ENCODE results near the gene PEX11A. TPM values are rescaled to one million over a fixed set of nuclear protein-coding genes. Genes with fewer than 3 reads are reported as not detected.
"Not testable (repeated sequence)": the region's sequence is repeated elsewhere in the genome, so short reads cannot be mapped to it uniquely, and the experiment has no call there.

The PEX11A gene
- polyA plus RNA-seq, 4 donors, result 10.5 to 19.2 (median 16.8) TPM

DNA sequence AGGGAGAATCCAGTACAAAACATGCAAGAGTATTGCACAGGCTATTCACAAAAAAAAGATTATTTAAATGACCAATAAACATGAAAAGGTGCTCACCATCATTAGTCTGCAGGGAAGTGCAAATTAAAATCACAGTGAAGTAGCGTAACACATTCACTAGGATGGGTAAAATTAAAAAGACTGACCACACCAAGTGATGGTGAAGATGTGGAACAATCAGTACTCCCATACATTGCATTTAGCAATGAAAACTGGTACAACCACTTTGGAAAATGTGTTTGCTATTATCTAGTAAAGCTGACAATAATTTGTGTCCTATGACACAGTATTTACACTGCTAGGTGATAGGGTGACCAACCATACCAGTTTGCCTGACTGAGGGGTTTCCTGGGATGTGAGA, 34.1 kb upstream of the PEX11A start:
- Histone ChIP-seq H3K4me3 (ENCODE audit: low read depth in 1 of 3, low read length in 3 of 3) (no peak overlapping the region), H3K36me3 (ENCODE audit: control insufficient read depth in 3 of 3, insufficient read depth in 2 of 3, low read depth in 1 of 3, low read length in 3 of 3) (no peaks in the 10 kb centered on the region), H3K4me1 (ENCODE audit: control insufficient read depth in 3 of 3, insufficient read depth in 2 of 3, low read depth in 1 of 3, low read length in 2 of 3) (peaks cover 0 to 3% (median 0%) of the 10 kb centered on the region in 3 donors), H3K27me3 (ENCODE audit: control insufficient read depth in 3 of 3, insufficient read depth in 3 of 3, low read length in 3 of 3) (peaks cover 0 to 5% (median 2%) of the 10 kb centered on the region in 3 donors), H3K9me3 (ENCODE audit: control insufficient read depth in 2 of 2, insufficient read depth in 1 of 2, low read depth in 1 of 2, low read length in 1 of 2) (peaks cover 0 to 5% of the 10 kb centered on the region in 2 donors), H3K27ac (ENCODE audit: low read depth in 1 of 3, low read length in 2 of 3) (no peak overlapping the region)
- FAIRE-seq (no peak), DNase-seq (no peak)
- WGBS, 3 donors, result 91 to 100% (median 93%) methylated on average over 1 of the region's 1 CpG

DNA sequence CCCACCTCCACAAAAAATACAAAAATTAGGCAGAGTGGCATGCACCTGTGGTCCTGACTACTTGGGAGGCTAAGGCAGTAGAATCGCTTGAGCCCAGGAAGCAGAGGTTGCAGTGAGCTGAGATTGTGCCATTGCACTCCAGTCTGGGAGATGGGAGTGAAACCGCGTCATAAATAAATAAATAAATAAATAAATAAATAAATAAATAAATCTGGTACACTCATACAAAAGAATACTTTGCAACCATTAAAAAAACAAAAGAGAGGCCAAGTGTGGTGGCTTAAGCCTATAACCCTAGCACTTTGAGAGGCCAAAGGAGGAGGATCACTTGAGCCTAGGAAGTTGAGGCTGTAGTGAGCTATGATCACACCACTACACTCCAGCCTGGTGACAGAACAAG, 32.5 kb upstream of the PEX11A start:
- Histone ChIP-seq H3K27me3 (ENCODE audit: control insufficient read depth in 3 of 3, insufficient read depth in 3 of 3, low read length in 3 of 3) (peaks cover 0 to 5% (median 2%) of the 10 kb centered on the region in 3 donors), H3K4me1 (ENCODE audit: control insufficient read depth in 3 of 3, insufficient read depth in 2 of 3, low read depth in 1 of 3, low read length in 2 of 3) (no peaks in the 10 kb centered on the region), H3K27ac (ENCODE audit: low read depth in 1 of 3, low read length in 2 of 3) (no peak overlapping the region), H3K36me3 (ENCODE audit: control insufficient read depth in 3 of 3, insufficient read depth in 2 of 3, low read depth in 1 of 3, low read length in 3 of 3) (no peaks in the 10 kb centered on the region), H3K9me3 (ENCODE audit: control insufficient read depth in 2 of 2, insufficient read depth in 1 of 2, low read depth in 1 of 2, low read length in 1 of 2) (peaks cover 0 to 5% of the 10 kb centered on the region in 2 donors), H3K4me3 (ENCODE audit: low read depth in 1 of 3, low read length in 3 of 3) (no peak overlapping the region)
- WGBS, 3 donors, result 59 to 84% (median 64%) methylated on average over 3 of the region's 3 CpGs
- FAIRE-seq (no peak), DNase-seq (no peak)

DNA sequence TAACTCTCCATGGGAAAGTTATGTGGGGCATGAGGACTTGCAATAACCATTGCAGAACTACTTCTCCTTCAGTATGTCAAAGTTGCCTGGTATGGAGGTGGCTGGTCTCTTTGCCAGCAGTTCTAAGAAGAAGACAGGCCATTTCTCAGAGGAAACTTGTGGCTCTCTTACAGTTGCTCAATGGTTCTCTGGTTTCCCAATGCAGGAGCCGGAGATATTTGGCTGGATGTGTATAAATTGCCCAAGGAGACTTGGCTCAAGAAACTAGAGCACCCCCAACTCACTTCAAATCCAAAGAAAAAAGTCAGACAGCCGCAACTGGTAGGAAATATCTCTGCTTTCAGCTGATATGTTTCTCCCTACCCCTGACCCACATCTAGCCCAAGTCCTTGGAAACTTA, 24.2 kb upstream of the PEX11A start:
- FAIRE-seq, result no peak

DNA sequence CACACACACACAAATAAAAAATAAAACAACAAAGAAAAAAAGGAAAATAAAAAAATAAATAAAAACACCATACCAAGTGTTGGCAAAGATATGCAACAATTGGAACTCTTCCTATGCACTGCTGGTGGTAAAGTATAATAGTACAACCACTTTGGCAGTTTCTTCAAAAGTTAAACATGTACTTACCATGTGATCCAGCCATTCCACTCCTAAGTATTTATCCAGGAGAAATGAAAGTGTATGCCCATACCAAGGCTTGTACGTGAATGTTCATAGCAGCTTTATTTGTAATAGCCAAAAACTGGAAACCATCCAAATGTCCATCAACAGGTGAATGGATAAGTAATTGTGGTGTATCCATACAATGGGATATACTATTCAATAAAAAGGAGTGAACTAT, 17.0 kb upstream of the PEX11A start:
- H3K36me3 ChIP-seq (ENCODE audit: control insufficient read depth in 3 of 3, insufficient read depth in 2 of 3, low read depth in 1 of 3, low read length in 3 of 3), result no peaks in the 10 kb centered on the region
- H3K4me1 ChIP-seq (ENCODE audit: control insufficient read depth in 3 of 3, insufficient read depth in 2 of 3, low read depth in 1 of 3, low read length in 2 of 3), result no peaks in the 10 kb centered on the region
- no peak overlapping the region for H3K4me3 ChIP-seq (ENCODE audit: low read depth in 1 of 3, low read length in 3 of 3)
- FAIRE-seq (no peak), DNase-seq (no peak)
- no peaks in the 10 kb centered on the region for H3K9me3 ChIP-seq (ENCODE audit: control insufficient read depth in 2 of 2, insufficient read depth in 1 of 2, low read depth in 1 of 2, low read length in 1 of 2)
- WGBS, 3 donors, result 33 to 55% (median 45%) methylated on average over 1 of the region's 1 CpG
- no peak overlapping the region for H3K27ac ChIP-seq (ENCODE audit: low read depth in 1 of 3, low read length in 2 of 3)
- no peaks in the 10 kb centered on the region for H3K27me3 ChIP-seq (ENCODE audit: control insufficient read depth in 3 of 3, insufficient read depth in 3 of 3, low read length in 3 of 3)

More for the DNA sequence above, 24.2 kb upstream of the PEX11A start:
- WGBS, 3 donors, result 87 to 95% (median 88%) methylated on average over 2 of the region's 2 CpGs
- DNase-seq, result no peak
- Histone ChIP-seq H3K9me3 (ENCODE audit: control insufficient read depth in 2 of 2, insufficient read depth in 1 of 2, low read depth in 1 of 2, low read length in 1 of 2) (no peaks in the 10 kb centered on the region), H3K4me1 (ENCODE audit: control insufficient read depth in 3 of 3, insufficient read depth in 2 of 3, low read depth in 1 of 3, low read length in 2 of 3) (no peaks in the 10 kb centered on the region), H3K27ac (ENCODE audit: low read depth in 1 of 3, low read length in 2 of 3) (no peak overlapping the region), H3K4me3 (ENCODE audit: low read depth in 1 of 3, low read length in 3 of 3) (no peak overlapping the region), H3K36me3 (ENCODE audit: control insufficient read depth in 3 of 3, insufficient read depth in 2 of 3, low read depth in 1 of 3, low read length in 3 of 3) (no peaks in the 10 kb centered on the region), H3K27me3 (ENCODE audit: control insufficient read depth in 3 of 3, insufficient read depth in 3 of 3, low read length in 3 of 3) (no peaks in the 10 kb centered on the region)

DNA sequence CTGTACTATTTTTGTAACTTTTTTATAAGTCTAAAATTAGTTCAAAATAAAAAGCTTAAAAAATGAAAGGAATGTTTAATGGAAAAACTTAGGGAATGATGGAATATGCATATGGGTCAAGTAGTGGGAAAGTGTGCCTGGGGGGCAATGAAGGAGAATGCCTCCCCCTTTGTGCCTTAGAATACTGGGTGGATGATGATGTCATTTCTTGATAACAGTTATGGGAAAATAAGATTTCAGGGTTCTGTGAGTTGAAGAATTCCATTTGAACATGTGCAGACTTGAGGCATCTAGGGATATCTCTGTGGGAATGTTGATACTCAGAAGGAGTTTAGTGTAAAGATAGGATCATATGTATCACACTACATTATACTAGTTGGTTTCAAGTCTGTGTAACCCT, 13.9 kb upstream of the PEX11A start:
- Histone ChIP-seq H3K36me3 (ENCODE audit: control insufficient read depth in 3 of 3, insufficient read depth in 2 of 3, low read depth in 1 of 3, low read length in 3 of 3) (no peaks in the 10 kb centered on the region), H3K9me3 (ENCODE audit: control insufficient read depth in 2 of 2, insufficient read depth in 1 of 2, low read depth in 1 of 2, low read length in 1 of 2) (no peaks in the 10 kb centered on the region), H3K4me3 (ENCODE audit: low read depth in 1 of 3, low read length in 3 of 3) (no peak overlapping the region), H3K27ac (ENCODE audit: low read depth in 1 of 3, low read length in 2 of 3) (no peak overlapping the region), H3K4me1 (ENCODE audit: control insufficient read depth in 3 of 3, insufficient read depth in 2 of 3, low read depth in 1 of 3, low read length in 2 of 3) (no peaks in the 10 kb centered on the region), H3K27me3 (ENCODE audit: control insufficient read depth in 3 of 3, insufficient read depth in 3 of 3, low read length in 3 of 3) (no peaks in the 10 kb centered on the region)
- no peak for DNase-seq
- no peak for FAIRE-seq

DNA sequence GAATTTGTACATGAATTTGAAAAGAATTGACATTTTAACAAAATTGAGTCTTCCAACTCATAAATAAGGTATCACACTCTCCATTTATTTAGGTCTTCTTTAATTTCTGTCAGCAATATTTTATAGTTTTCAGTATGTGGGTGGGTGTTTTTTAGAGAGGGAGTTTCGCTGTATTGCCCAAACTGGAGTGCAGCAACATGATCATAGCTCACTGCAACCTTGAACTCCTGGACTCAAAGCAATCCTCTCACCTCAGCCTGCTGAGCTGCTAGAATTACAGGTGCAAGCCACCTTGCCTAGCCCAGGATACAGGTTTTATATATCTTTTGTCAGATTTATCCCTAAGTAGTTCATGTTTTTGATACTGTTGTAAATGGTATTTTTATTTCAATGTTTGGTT, 4.6 kb upstream of the PEX11A start:
- 70 to 83% (median 72%) methylated on average over 1 of the region's 1 CpG for WGBS, 3 donors
- no peaks in the 10 kb centered on the region for H3K36me3 ChIP-seq (ENCODE audit: control insufficient read depth in 3 of 3, insufficient read depth in 2 of 3, low read depth in 1 of 3, low read length in 3 of 3)
- H3K9me3 ChIP-seq (ENCODE audit: control insufficient read depth in 2 of 2, insufficient read depth in 1 of 2, low read depth in 1 of 2, low read length in 1 of 2), result no peaks in the 10 kb centered on the region
- no peak overlapping the region for H3K27ac ChIP-seq (ENCODE audit: low read depth in 1 of 3, low read length in 2 of 3)
- no peak overlapping the region for H3K4me3 ChIP-seq (ENCODE audit: low read depth in 1 of 3, low read length in 3 of 3)
- DNase-seq (no peak), FAIRE-seq (no peak)
- peaks cover 0 to 3% (median 0%) of the 10 kb centered on the region in 3 donors for H3K4me1 ChIP-seq (ENCODE audit: control insufficient read depth in 3 of 3, insufficient read depth in 2 of 3, low read depth in 1 of 3, low read length in 2 of 3)
- no peaks in the 10 kb centered on the region for H3K27me3 ChIP-seq (ENCODE audit: control insufficient read depth in 3 of 3, insufficient read depth in 3 of 3, low read length in 3 of 3)

DNA sequence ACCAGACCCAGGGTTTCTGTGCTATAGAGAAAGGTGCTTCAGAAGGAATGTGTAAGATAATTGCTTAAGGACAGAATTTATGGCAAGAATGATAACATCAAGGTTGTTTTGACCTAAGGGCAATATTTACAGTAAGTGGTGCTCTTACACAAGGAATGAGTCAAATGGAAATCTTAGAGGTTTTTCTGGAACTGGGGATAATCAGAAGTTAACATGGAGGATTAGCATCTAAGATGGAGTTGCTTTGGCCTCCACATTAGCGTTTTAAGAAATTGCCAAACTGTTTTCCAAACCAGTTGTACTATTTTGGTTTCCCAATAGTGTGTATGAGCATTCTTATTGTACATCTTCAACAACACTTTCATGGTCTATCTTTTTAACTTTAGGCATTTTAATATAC, 3.1 kb upstream of the PEX11A start:
- H3K36me3 ChIP-seq (ENCODE audit: control insufficient read depth in 3 of 3, insufficient read depth in 2 of 3, low read depth in 1 of 3, low read length in 3 of 3), result no peaks in the 10 kb centered on the region
- 78 to 96% (median 89%) methylated on average over 1 of the region's 1 CpG for WGBS, 3 donors
- FAIRE-seq, result no peak

DNA sequence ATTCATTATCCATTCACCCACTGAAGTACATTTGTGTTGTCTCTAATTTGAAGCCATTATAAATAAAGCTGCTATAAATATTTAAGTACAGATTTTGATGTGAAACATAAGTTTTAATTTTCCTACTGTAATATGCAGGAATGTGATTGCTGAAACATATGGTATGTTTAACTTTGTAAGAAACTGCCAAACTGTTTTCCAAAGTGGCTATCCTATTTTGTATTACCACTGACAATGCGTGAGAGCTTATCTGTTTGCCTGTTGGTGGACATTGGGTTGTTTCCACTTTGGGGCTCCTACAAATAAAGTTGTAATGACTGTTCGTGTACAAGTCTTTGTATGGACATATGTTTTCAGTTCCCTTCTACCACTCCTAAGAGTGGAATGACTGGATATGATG, 2.5 kb upstream of the PEX11A start:
- H3K36me3 ChIP-seq (ENCODE audit: control insufficient read depth in 3 of 3, insufficient read depth in 2 of 3, low read depth in 1 of 3, low read length in 3 of 3), result no peaks in the 10 kb centered on the region
- H3K4me3 ChIP-seq (ENCODE audit: low read depth in 1 of 3, low read length in 3 of 3), result no peak overlapping the region
- 44 to 85% (median 71%) methylated on average over 2 of the region's 2 CpGs for WGBS, 3 donors
- H3K9me3 ChIP-seq (ENCODE audit: control insufficient read depth in 2 of 2, insufficient read depth in 1 of 2, low read depth in 1 of 2, low read length in 1 of 2), result no peaks in the 10 kb centered on the region
- DNase-seq, result no peak
- no peaks in the 10 kb centered on the region for H3K27me3 ChIP-seq (ENCODE audit: control insufficient read depth in 3 of 3, insufficient read depth in 3 of 3, low read length in 3 of 3)
- H3K4me1 ChIP-seq (ENCODE audit: control insufficient read depth in 3 of 3, insufficient read depth in 2 of 3, low read depth in 1 of 3, low read length in 2 of 3), result peaks cover 0 to 3% (median 0%) of the 10 kb centered on the region in 3 donors
- no peak overlapping the region for H3K27ac ChIP-seq (ENCODE audit: low read depth in 1 of 3, low read length in 2 of 3)
- no peak for FAIRE-seq

More for the DNA sequence above, 3.1 kb upstream of the PEX11A start:
- Histone ChIP-seq H3K4me3 (ENCODE audit: low read depth in 1 of 3, low read length in 3 of 3) (no peak overlapping the region), H3K9me3 (ENCODE audit: control insufficient read depth in 2 of 2, insufficient read depth in 1 of 2, low read depth in 1 of 2, low read length in 1 of 2) (no peaks in the 10 kb centered on the region), H3K27me3 (ENCODE audit: control insufficient read depth in 3 of 3, insufficient read depth in 3 of 3, low read length in 3 of 3) (no peaks in the 10 kb centered on the region), H3K27ac (ENCODE audit: low read depth in 1 of 3, low read length in 2 of 3) (no peak overlapping the region), H3K4me1 (ENCODE audit: control insufficient read depth in 3 of 3, insufficient read depth in 2 of 3, low read depth in 1 of 3, low read length in 2 of 3) (peaks cover 0 to 3% (median 0%) of the 10 kb centered on the region in 3 donors)
- DNase-seq, result no peak

DNA sequence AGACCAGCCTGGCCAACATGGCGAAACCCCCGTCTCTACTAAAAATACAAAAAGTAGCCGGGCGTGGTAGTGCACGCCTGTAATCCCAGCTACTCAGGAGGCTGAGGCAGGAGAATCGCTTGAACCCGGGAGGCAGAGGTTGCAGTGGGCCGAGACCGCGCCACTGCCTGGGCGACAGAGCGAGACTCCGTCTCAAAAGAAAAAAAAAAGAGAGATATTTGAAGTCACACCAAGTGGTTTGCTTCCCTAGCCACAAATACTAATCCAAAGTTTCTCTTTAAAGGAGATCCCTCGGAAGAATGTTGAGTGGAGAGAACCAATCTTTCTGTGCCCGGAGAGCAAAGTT, 651 bp downstream of the PEX11A start:
- not testable (repeated sequence) for FAIRE-seq; H3K27me3 ChIP-seq (ENCODE audit: control insufficient read depth in 3 of 3, insufficient read depth in 3 of 3, low read length in 3 of 3); H3K9me3 ChIP-seq (ENCODE audit: control insufficient read depth in 2 of 2, insufficient read depth in 1 of 2, low read depth in 1 of 2, low read length in 1 of 2); DNase-seq; H3K4me1 ChIP-seq (ENCODE audit: control insufficient read depth in 3 of 3, insufficient read depth in 2 of 3, low read depth in 1 of 3, low read length in 2 of 3); H3K36me3 ChIP-seq (ENCODE audit: control insufficient read depth in 3 of 3, insufficient read depth in 2 of 3, low read depth in 1 of 3, low read length in 3 of 3)
- peak overlapping the region; percentile 48 to 84 (median 76) for H3K27ac ChIP-seq (ENCODE audit: low read depth in 1 of 3, low read length in 2 of 3)
- peak overlapping the region; percentile 76 to 95 (median 84) for H3K4me3 ChIP-seq (ENCODE audit: low read depth in 1 of 3, low read length in 3 of 3)
- whole genome bisulfite sequencing, 3 donors, result 20 to 43% (median 24%) methylated on average over 15 of the region's 15 CpGs

All from small intestine (tissue), 7 donors.